A549 (cell line): ENCODE results near the gene CTDP1. TPM values are rescaled to one million over a fixed set of nuclear protein-coding genes. Genes with fewer than 3 reads are reported as not detected.

Source experiments
- ATAC-seq, 2 experiments: fragments of 200-7000 bp in 1 of 2; fragments of >200 bp in 1 of 2; cut with Nextera tagmentation in 1 of 2; cut with Tn5 transposase in 1 of 2; 3 replicates each; pipeline versions ENCODE4 v1.8.0 to v1.9.1; 2018 to 2020; ENCODE audit warnings: mild to moderate bottlenecking in 1 of 2, moderate library complexity in 1 of 2
- CTCF ChIA-PET: fragments of 300-600 bp; sonication (Branson Sonifier 250); formaldehyde crosslinking; extraction: SDS; loops from one replicate; lab custom pipeline; 2021; ENCODE audit warnings: antibody characterized with exemption, inconsistent platforms; lab: Yijun Ruan, JAX
- POLR2A ChIA-PET: fragments of 350-600 bp; formaldehyde crosslinking; extraction: SDS; loops from one replicate; lab custom pipeline; 2021; ENCODE audit warnings: antibody characterized with exemption, inconsistent platforms; lab: Yijun Ruan, JAX
- DNase-seq, 2 experiments: peaks; one replicate each; pipeline versions ENCODE4 v3.0.0 to v3.0.0-alpha.2; 2011 to 2016; ENCODE audit warnings: low read depth in 1 of 2, low spot score in 1 of 2
- FAIRE-seq: peaks from 2 replicates; lab custom pipeline; 2011; peaks lifted over from hg19 to GRCh38; lab: Jason Lieb, UNC
- H3K27ac ChIP-seq, 2 experiments: fragments of >200 bp; sonication (Bioruptor Twin); formaldehyde crosslinking; 3 replicates each; pipeline ENCODE4 v1.5.1; 2016 to 2017
- H3K4me1 ChIP-seq: fragments of >200 bp; sonication (Bioruptor Twin); formaldehyde crosslinking; 3 replicates; pipeline ENCODE4 v1.6.1; 2016
- H3K4me2 ChIP-seq: fragments of >200 bp; sonication (Bioruptor Twin); formaldehyde crosslinking; 3 replicates; pipeline ENCODE4 v1.6.1; 2016
- H3K4me3 ChIP-seq: fragments of >200 bp; sonication (Bioruptor Twin); formaldehyde crosslinking; 3 replicates; pipeline ENCODE4 v1.5.1; 2016
- H3K9me3 ChIP-seq: fragments of >200 bp; sonication (Bioruptor Twin); formaldehyde crosslinking; 3 replicates; pipeline ENCODE4 v1.6.1; 2016
- BHLHE40 ChIP-seq: IDR thresholded peaks from 2 replicates; pipeline ENCODE4 v1.6.1; 2012; ENCODE audit warnings: low read depth, low read length, inconsistent platforms
- CBX8 ChIP-seq: fragments of 200-600 bp; sonication (generic); IDR thresholded peaks from 2 replicates; pipeline ENCODE4 v1.6.1; 2016
- CEBPB ChIP-seq, 2 experiments: fragments of >200 bp in 1 of 2; sonication (Bioruptor Twin) in 1 of 2; formaldehyde crosslinking in 1 of 2; IDR thresholded peaks; 2 replicates each; pipeline ENCODE4 v1.6.1; 2012 to 2016
- CHD2 ChIP-seq: fragments of 150-350 bp; IDR thresholded peaks from 2 replicates; pipeline ENCODE4 v1.6.1; 2014; ENCODE audit warnings: low read length; ENCODE audit not compliant: partially characterized antibody
- FOXS1 ChIP-seq: fragments of 250-450 bp; sonication (Bioruptor Pico); IDR thresholded peaks from 2 replicates; pipeline ENCODE4 v1.5.0; 2020; ENCODE audit warnings: mild to moderate bottlenecking, moderate library complexity
- HDAC2 ChIP-seq: fragments of 200-600 bp; sonication (generic); IDR thresholded peaks from 2 replicates; pipeline ENCODE4 v1.6.1; 2016
- HOXA7 ChIP-seq: fragments of 250-450 bp; sonication (Bioruptor Pico); IDR thresholded peaks from 2 replicates; pipeline ENCODE4 v1.5.0; 2020; ENCODE audit warnings: mild to moderate bottlenecking, moderate library complexity
- KDM1A ChIP-seq: fragments of 200-600 bp; sonication (generic); IDR thresholded peaks from 2 replicates; pipeline ENCODE4 v1.6.1; 2016; ENCODE audit warnings: low read depth, mild to moderate bottlenecking
- KDM5A ChIP-seq: fragments of 200-600 bp; sonication (generic); IDR thresholded peaks from 2 replicates; pipeline ENCODE4 v1.6.1; 2016; ENCODE audit warnings: antibody characterized with exemption, mild to moderate bottlenecking
- MAFK ChIP-seq: fragments of 450-650 bp; IDR thresholded peaks from 2 replicates; pipeline ENCODE4 v1.6.1; 2014; ENCODE audit not compliant: partially characterized antibody
- MAZ ChIP-seq: fragments of 150-350 bp; IDR thresholded peaks from 2 replicates; pipeline ENCODE4 v1.6.1; 2014; ENCODE audit warnings: antibody characterized with exemption, low read depth, low read length, borderline replicate concordance
- RCOR1 ChIP-seq: fragments of 150-350 bp; IDR thresholded peaks from 2 replicates; pipeline ENCODE4 v1.6.1; 2014; ENCODE audit warnings: antibody characterized with exemption, low read length, low read depth
- RFX5 ChIP-seq: fragments of 450-650 bp; IDR thresholded peaks from 2 replicates; pipeline ENCODE4 v1.7.1; 2014; ENCODE audit warnings: antibody characterized with exemption, mild to moderate bottlenecking, moderate library complexity
- RNF2 ChIP-seq: fragments of 200-600 bp; sonication (generic); IDR thresholded peaks from 2 replicates; pipeline ENCODE4 v1.6.1; 2016; ENCODE audit warnings: low read depth, mild to moderate bottlenecking, antibody characterized with exemption, moderate library complexity, borderline replicate concordance
- SMC3 ChIP-seq: fragments of >200 bp; sonication (Bioruptor Twin); formaldehyde crosslinking; IDR thresholded peaks from 3 replicates; pipeline ENCODE4 v1.6.1; 2018; ENCODE audit warnings: inconsistent platforms
- ZNF302 ChIP-seq: fragments of 250-450 bp; sonication (Bioruptor Pico); IDR thresholded peaks from 2 replicates; pipeline ENCODE4 v1.9.0; 2021; ENCODE audit warnings: inconsistent platforms, mild to moderate bottlenecking, moderate library complexity
- ZSCAN20 ChIP-seq: fragments of 250-450 bp; sonication (Bioruptor Pico); IDR thresholded peaks from 2 replicates; pipeline ENCODE4 v1.8.0; 2022; ENCODE audit warnings: mild to moderate bottlenecking, moderate library complexity
- WGBS: methylation state at CpG from one replicate; pipeline ENCODE4 v1.1.6; 2017; ENCODE audit errors: missing lambda C conversion rate; 5-methylcytosine and 5-hydroxymethylcytosine counted together
- polyA plus RNA-seq, 4 experiments: library from polyadenylated mRNA; depleted of rRNA in 3 of 4; stranded (reverse); fragments of >200 nt; fragmentation: RNase III in 1 of 4; extraction: RNeasy Plus Mini Kit Qiagen cat#74134 plus additional on column Dnase treatment in 1 of 4; gene quantifications; 2 replicates in 3 of 4; 3 replicates in 1 of 4; pipeline ENCODE4 v1.2.3, GENCODE V29; 2011 to 2017
- TF ChIP-seq, protein P1 (sequence below): fragments of 250-450 bp; sonication (Bioruptor Pico); IDR thresholded peaks from 2 replicates; pipeline ENCODE4 v1.5.0; 2020; ENCODE audit warnings: low read depth, mild to moderate bottlenecking, moderate library complexity
- TF ChIP-seq, protein P2 (sequence below): fragments of 200-600 bp; sonication (generic); IDR thresholded peaks from 2 replicates; pipeline ENCODE4 v1.6.1; 2016; ENCODE audit warnings: antibody characterized with exemption, mild to moderate bottlenecking, moderate library complexity
- TF ChIP-seq, protein P3 (sequence below): fragments of 250-450 bp; sonication (Bioruptor Pico); IDR thresholded peaks from 2 replicates; pipeline ENCODE4 v1.5.0; 2021; ENCODE audit warnings: mild to moderate bottlenecking, moderate library complexity, borderline replicate concordance
- TF ChIP-seq, protein P4 (sequence below): fragments of >200 bp; sonication (Bioruptor Twin); formaldehyde crosslinking; IDR thresholded peaks from 2 replicates; pipeline ENCODE4 v1.6.1; 2016
- TF ChIP-seq, protein P5 (sequence below): fragments of 150-350 bp; IDR thresholded peaks from 2 replicates; pipeline ENCODE4 v1.6.1; 2014; ENCODE audit warnings: low read depth, mild to moderate bottlenecking, low read length

CTDP1 gene
- polyA plus RNA-seq, 2 of the 4 experiments (the other 2 are of a cell fraction) = 6.8 to 12.1 TPM

- Histone ChIP-seq H3K9me3 (no peaks in the 10 kb centered on the region), H3K4me3 (no peak overlapping the region), H3K4me1 (no peaks in the 10 kb centered on the region), H3K4me2 (no peak overlapping the region), H3K27ac (no peak overlapping the region)
- TF ChIP-seq BHLHE40 = no peak
- CTCF ChIA-PET = no interaction called here
- POLR2A ChIA-PET = no interaction called here
- FAIRE-seq (no peak), DNase-seq (no peak), ATAC-seq (no peak)
- 57% methylated on average over 42 of the region's 42 CpGs for WGBS
Observed at GRCh38 chr18:79784071-79784913, 104.7 kb downstream of the CTDP1 start.

GRCh38 chr18:79784965-79785770 lies 105.6 kb downstream of the CTDP1 start:
- no peak for FAIRE-seq

GRCh38 chr18:79785831-79786230 lies 106.2 kb downstream of the CTDP1 start:
- 60% methylated on average over 3 of the region's 12 CpGs for WGBS
- no peak overlapping the region for H3K27ac ChIP-seq
- no peak for ATAC-seq
- no peaks in the 10 kb centered on the region for H3K4me1 ChIP-seq
- no peak overlapping the region for H3K4me3 ChIP-seq
- H3K4me2 ChIP-seq = no peak overlapping the region
- DNase-seq = no peak
- no peaks in the 10 kb centered on the region for H3K9me3 ChIP-seq
- no peak for FAIRE-seq
- CTCF ChIA-PET = no interaction called here
- POLR2A ChIA-PET = no interaction called here
- TF ChIP-seq FOXS1 (CRISPR knock-in tag) (no peak), ZNF302 (no peak), CEBPB (IDR thresholded peaks at IDR 0.05) (no peak), HDAC2 (no peak), HOXA7 (CRISPR knock-in tag) (no peak), CHD2 (no peak)
- TF ChIP-seq, protein P1, sequence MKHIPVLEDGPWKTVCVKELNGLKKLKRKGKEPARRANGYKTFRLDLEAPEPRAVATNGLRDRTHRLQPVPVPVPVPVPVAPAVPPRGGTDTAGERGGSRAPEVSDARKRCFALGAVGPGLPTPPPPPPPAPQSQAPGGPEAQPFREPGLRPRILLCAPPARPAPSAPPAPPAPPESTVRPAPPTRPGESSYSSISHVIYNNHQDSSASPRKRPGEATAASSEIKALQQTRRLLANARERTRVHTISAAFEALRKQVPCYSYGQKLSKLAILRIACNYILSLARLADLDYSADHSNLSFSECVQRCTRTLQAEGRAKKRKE (CRISPR knock-in tag) = no peak
- TF ChIP-seq, protein P2, sequence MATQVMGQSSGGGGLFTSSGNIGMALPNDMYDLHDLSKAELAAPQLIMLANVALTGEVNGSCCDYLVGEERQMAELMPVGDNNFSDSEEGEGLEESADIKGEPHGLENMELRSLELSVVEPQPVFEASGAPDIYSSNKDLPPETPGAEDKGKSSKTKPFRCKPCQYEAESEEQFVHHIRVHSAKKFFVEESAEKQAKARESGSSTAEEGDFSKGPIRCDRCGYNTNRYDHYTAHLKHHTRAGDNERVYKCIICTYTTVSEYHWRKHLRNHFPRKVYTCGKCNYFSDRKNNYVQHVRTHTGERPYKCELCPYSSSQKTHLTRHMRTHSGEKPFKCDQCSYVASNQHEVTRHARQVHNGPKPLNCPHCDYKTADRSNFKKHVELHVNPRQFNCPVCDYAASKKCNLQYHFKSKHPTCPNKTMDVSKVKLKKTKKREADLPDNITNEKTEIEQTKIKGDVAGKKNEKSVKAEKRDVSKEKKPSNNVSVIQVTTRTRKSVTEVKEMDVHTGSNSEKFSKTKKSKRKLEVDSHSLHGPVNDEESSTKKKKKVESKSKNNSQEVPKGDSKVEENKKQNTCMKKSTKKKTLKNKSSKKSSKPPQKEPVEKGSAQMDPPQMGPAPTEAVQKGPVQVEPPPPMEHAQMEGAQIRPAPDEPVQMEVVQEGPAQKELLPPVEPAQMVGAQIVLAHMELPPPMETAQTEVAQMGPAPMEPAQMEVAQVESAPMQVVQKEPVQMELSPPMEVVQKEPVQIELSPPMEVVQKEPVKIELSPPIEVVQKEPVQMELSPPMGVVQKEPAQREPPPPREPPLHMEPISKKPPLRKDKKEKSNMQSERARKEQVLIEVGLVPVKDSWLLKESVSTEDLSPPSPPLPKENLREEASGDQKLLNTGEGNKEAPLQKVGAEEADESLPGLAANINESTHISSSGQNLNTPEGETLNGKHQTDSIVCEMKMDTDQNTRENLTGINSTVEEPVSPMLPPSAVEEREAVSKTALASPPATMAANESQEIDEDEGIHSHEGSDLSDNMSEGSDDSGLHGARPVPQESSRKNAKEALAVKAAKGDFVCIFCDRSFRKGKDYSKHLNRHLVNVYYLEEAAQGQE = no peak

More at GRCh38 chr18:79784965-79785770, 105.6 kb downstream of the CTDP1 start:
- Histone ChIP-seq H3K27ac (no peak overlapping the region), H3K4me1 (no peaks in the 10 kb centered on the region), H3K9me3 (no peaks in the 10 kb centered on the region), H3K4me3 (no peak overlapping the region), H3K4me2 (no peak overlapping the region)
- ATAC-seq (no peak; a peak in 1 of 6 replicates), DNase-seq (no peak)
- ChIA-PET POLR2A (no interaction called here), CTCF (no interaction called here)
- no peak for TF ChIP-seq BHLHE40
- no peak for TF ChIP-seq RFX5
- TF ChIP-seq CBX8 = no peak
- no peak for TF ChIP-seq KDM1A
- TF ChIP-seq, protein P1 (CRISPR knock-in tag) = no peak
- TF ChIP-seq KDM5A = no peak
- no peak for TF ChIP-seq HDAC2
- TF ChIP-seq MAFK = no peak
- no peak for TF ChIP-seq RCOR1
- no peak for TF ChIP-seq SMC3
- TF ChIP-seq, protein P3, sequence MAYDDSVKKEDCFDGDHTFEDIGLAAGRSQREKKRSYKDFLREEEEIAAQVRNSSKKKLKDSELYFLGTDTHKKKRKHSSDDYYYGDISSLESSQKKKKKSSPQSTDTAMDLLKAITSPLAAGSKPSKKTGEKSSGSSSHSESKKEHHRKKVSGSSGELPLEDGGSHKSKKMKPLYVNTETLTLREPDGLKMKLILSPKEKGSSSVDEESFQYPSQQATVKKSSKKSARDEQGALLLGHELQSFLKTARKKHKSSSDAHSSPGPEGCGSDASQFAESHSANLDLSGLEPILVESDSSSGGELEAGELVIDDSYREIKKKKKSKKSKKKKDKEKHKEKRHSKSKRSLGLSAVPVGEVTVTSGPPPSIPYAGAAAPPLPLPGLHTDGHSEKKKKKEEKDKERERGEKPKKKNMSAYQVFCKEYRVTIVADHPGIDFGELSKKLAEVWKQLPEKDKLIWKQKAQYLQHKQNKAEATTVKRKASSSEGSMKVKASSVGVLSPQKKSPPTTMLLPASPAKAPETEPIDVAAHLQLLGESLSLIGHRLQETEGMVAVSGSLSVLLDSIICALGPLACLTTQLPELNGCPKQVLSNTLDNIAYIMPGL (CRISPR knock-in tag) = no peak
- TF ChIP-seq, protein P4, sequence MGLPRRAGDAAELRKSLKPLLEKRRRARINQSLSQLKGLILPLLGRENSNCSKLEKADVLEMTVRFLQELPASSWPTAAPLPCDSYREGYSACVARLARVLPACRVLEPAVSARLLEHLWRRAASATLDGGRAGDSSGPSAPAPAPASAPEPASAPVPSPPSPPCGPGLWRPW = no peak
- no peak for TF ChIP-seq RNF2
- TF ChIP-seq ZSCAN20 (CRISPR knock-in tag) = no peak
- TF ChIP-seq MAZ = no peak
- TF ChIP-seq, protein P5, sequence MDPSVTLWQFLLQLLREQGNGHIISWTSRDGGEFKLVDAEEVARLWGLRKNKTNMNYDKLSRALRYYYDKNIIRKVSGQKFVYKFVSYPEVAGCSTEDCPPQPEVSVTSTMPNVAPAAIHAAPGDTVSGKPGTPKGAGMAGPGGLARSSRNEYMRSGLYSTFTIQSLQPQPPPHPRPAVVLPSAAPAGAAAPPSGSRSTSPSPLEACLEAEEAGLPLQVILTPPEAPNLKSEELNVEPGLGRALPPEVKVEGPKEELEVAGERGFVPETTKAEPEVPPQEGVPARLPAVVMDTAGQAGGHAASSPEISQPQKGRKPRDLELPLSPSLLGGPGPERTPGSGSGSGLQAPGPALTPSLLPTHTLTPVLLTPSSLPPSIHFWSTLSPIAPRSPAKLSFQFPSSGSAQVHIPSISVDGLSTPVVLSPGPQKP = no peak
- WGBS = 42% methylated on average over 18 of the region's 32 CpGs
